HepG2 (cell line): ENCODE measurements around the gene SQOR. TPM values are rescaled to one million over a fixed set of nuclear protein-coding genes. Genes with fewer than 3 reads are reported as not detected.
A peak's percentile ranks its signal among the peaks of the same experiment; 100 is the strongest.

ENCODE experiments used
- AFF4 ChIP-seq: sonication (generic); formaldehyde crosslinking; IDR thresholded peaks from 2 replicates; pipeline ENCODE4 v1.4.0; 2020; ENCODE audit warnings: missing genetic modification reagents
- CREB3 ChIP-seq: sonication (generic); formaldehyde crosslinking; IDR thresholded peaks from 2 replicates; pipeline ENCODE4 v1.5.0; 2020; ENCODE audit warnings: missing genetic modification reagents
- ESRRA ChIP-seq: sonication (generic); formaldehyde crosslinking; IDR thresholded peaks from 2 replicates; pipeline ENCODE4 v1.5.1; 2020; ENCODE audit warnings: mild to moderate bottlenecking, low read depth, missing genetic modification reagents
- KDM4B ChIP-seq: sonication (generic); formaldehyde crosslinking; IDR thresholded peaks from 2 replicates; pipeline ENCODE4 v1.4.0; 2020; ENCODE audit warnings: missing genetic modification reagents
- MYPOP ChIP-seq: sonication (generic); formaldehyde crosslinking; IDR thresholded peaks from 2 replicates; pipeline ENCODE4 v1.8.1; 2023; ENCODE audit warnings: mild to moderate bottlenecking, moderate library complexity, missing genetic modification reagents
- RAD51 ChIP-seq: fragments of 450-650 bp; IDR thresholded peaks from 2 replicates; pipeline ENCODE4 v1.6.1; 2016; ENCODE audit warnings: borderline replicate concordance
- RBFOX2 ChIP-seq: fragments of 200-400 bp; formaldehyde crosslinking; IDR thresholded peaks from 2 replicates; pipeline ENCODE4 v1.6.1; 2017; ENCODE audit warnings: low read depth, mild to moderate bottlenecking, low read length
- RFXANK ChIP-seq: IDR thresholded peaks from 2 replicates; pipeline ENCODE4 v1.6.1; 2016
- SNAPC2 ChIP-seq: sonication (generic); formaldehyde crosslinking; IDR thresholded peaks from 2 replicates; pipeline ENCODE4 v1.8.1; 2022; ENCODE audit warnings: mild to moderate bottlenecking, missing genetic modification reagents
- SNAPC4 ChIP-seq: sonication (generic); formaldehyde crosslinking; IDR thresholded peaks from 2 replicates; pipeline ENCODE4 v1.4.0; 2020; ENCODE audit warnings: mild to moderate bottlenecking, missing genetic modification reagents
- SNAPC5 ChIP-seq: sonication (generic); formaldehyde crosslinking; IDR thresholded peaks from 2 replicates; pipeline ENCODE4 v1.8.1; 2023; ENCODE audit warnings: mild to moderate bottlenecking, missing genetic modification reagents, borderline replicate concordance
- STAG1 ChIP-seq: sonication (generic); formaldehyde crosslinking; IDR thresholded peaks from 2 replicates; pipeline ENCODE4 v1.4.0; 2020; ENCODE audit warnings: missing genetic modification reagents
- ZBTB38 ChIP-seq: sonication (generic); formaldehyde crosslinking; IDR thresholded peaks from 2 replicates; pipeline ENCODE4 v1.5.1; 2020; ENCODE audit warnings: mild to moderate bottlenecking, missing genetic modification reagents
- ZNF274 ChIP-seq: sonication (generic); formaldehyde crosslinking; IDR thresholded peaks from 2 replicates; pipeline ENCODE4 v1.5.1; 2020; ENCODE audit warnings: mild to moderate bottlenecking, missing genetic modification reagents
- ZNF280B ChIP-seq: sonication (generic); formaldehyde crosslinking; IDR thresholded peaks from 2 replicates; pipeline ENCODE4 v1.5.0; 2020; ENCODE audit warnings: missing genetic modification reagents, mild to moderate bottlenecking, borderline replicate concordance
- ZNF629 ChIP-seq: sonication (generic); formaldehyde crosslinking; conservative IDR thresholded peaks from 2 replicates; pipeline ENCODE4 v1.5.0; 2020; ENCODE audit warnings: missing genetic modification reagents
- polyA plus RNA-seq, 8 experiments: library from polyadenylated mRNA; depleted of rRNA in 3 of 8; stranded (reverse) in 7 of 8; unstranded in 1 of 8; fragments of >200 nt; fragmentation: Illumina TruSeq in 4 of 8; extraction: Trizol in 4 of 8; gene quantifications; 2 replicates each; pipeline versions ENCODE4 v1.2.1 to v1.2.3, GENCODE V29; 2011 to 2016; ENCODE audit warnings: low read depth in 4 of 8, missing spikeins in 1 of 8, mixed read lengths in 1 of 8; ENCODE audit not compliant: insufficient read depth in 1 of 8
- total RNA-seq, 5 experiments: library from RNA; depleted of rRNA; stranded (reverse); fragments of >200 nt; fragmentation: Illumina TruSeq; extraction: Trizol; gene quantifications; 2 replicates each; pipeline ENCODE4 v1.2.3, GENCODE V29; 2016; ENCODE audit warnings: low read depth in 1 of 5

The SQOR gene
- total and polyA plus RNA-seq, 2 of the 13 experiments (the other 11 are each of a cell fraction or from before 2014, with no cell fraction given): 19.3 to 19.4 TPM

DNA sequence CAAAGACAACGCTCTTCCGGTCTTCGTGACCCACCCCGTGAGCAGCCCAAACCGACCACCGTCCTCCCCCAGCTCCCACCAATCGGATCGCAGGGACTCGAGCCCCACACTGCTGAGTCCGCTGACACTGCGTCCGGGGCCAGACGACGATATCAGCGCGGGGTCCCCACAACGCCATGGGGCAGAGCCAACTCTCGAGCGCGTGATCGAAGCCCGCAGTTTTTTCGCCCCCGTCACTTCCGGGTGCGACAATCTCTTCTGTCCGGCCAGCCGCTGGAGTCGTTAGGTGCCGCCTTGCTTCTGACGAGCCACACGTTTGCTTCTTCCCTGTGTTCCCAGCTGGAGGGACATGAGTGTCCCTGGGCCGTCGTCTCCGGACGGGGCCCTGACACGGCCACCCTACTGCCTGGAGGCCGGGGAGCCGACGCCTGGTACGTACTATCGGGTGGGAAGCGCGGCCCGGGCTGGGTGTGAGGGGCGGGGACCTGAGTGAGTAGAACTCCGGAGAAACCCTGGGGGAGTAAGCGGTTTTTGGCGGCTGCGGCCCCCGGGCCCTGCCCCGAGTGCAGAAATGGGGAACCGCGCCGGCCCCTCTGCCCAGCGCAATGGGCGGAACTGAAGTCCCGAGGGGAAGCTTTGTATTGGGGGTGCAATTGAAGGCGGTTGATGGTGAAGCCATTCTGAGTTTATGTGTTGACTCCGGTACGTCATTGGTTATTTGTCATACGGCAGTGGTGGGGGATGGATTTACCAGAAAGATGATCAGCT lies 47.5 kb upstream of the SQOR start, which contains the start of gene BLOC1S6 (continued):
- TF ChIP-seq SNAPC4 (CRISPR knock-in tag) (no peak), ZBTB38 (peak; percentile 65), AFF4 (CRISPR knock-in tag) (no peak; the same call in 1 of the 2 replicates), RBFOX2 (peak; percentile 98), STAG1 (CRISPR knock-in tag) (no peak), SNAPC2 (peak; percentile 95), ESRRA (CRISPR knock-in tag) (peak; percentile 33; the same call in 1 of the 2 replicates), SNAPC5 (CRISPR knock-in tag) (peak; percentile 69; the same call in 1 of the 2 replicates), CREB3 (CRISPR knock-in tag) (no peak; the same call in 1 of the 2 replicates), RAD51 (no peak), ZNF280B (CRISPR knock-in tag) (peak; percentile 87; the same call in 1 of the 2 replicates), ZNF629 (CRISPR knock-in tag) (no peak), ZNF274 (CRISPR knock-in tag) (peak; percentile 82), RFXANK (CRISPR knock-in tag) (0 out of 2 replicates have a peak, but pooled peaks have one; percentile 22), MYPOP (CRISPR knock-in tag) (peak; percentile 72), KDM4B (CRISPR knock-in tag) (no peak)
